A549 (cell line): ENCODE results near the gene SLC7A11. TPM values are rescaled to one million over a fixed set of nuclear protein-coding genes. Genes with fewer than 3 reads are reported as not detected.

Source experiments
- ATAC-seq, 2 experiments: fragments of 200-7000 bp in 1 of 2; fragments of >200 bp in 1 of 2; cut with Nextera tagmentation in 1 of 2; cut with Tn5 transposase in 1 of 2; 3 replicates each; pipeline versions ENCODE4 v1.8.0 to v1.9.1; 2018 to 2020; ENCODE audit warnings: mild to moderate bottlenecking in 1 of 2, moderate library complexity in 1 of 2
- CTCF ChIA-PET: fragments of 300-600 bp; sonication (Branson Sonifier 250); formaldehyde crosslinking; extraction: SDS; loops from one replicate; lab custom pipeline; 2021; ENCODE audit warnings: antibody characterized with exemption, inconsistent platforms; lab: Yijun Ruan, JAX
- POLR2A ChIA-PET: fragments of 350-600 bp; formaldehyde crosslinking; extraction: SDS; loops from one replicate; lab custom pipeline; 2021; ENCODE audit warnings: antibody characterized with exemption, inconsistent platforms; lab: Yijun Ruan, JAX
- DNase-seq, 2 experiments: peaks; one replicate each; pipeline versions ENCODE4 v3.0.0 to v3.0.0-alpha.2; 2011 to 2016; ENCODE audit warnings: low read depth in 1 of 2, low spot score in 1 of 2
- FAIRE-seq: peaks from 2 replicates; lab custom pipeline; 2011; peaks lifted over from hg19 to GRCh38; lab: Jason Lieb, UNC
- H3K27ac ChIP-seq, 2 experiments: fragments of >200 bp; sonication (Bioruptor Twin); formaldehyde crosslinking; 3 replicates each; pipeline ENCODE4 v1.5.1; 2016 to 2017
- H3K4me1 ChIP-seq: fragments of >200 bp; sonication (Bioruptor Twin); formaldehyde crosslinking; 3 replicates; pipeline ENCODE4 v1.6.1; 2016
- H3K4me2 ChIP-seq: fragments of >200 bp; sonication (Bioruptor Twin); formaldehyde crosslinking; 3 replicates; pipeline ENCODE4 v1.6.1; 2016
- H3K4me3 ChIP-seq: fragments of >200 bp; sonication (Bioruptor Twin); formaldehyde crosslinking; 3 replicates; pipeline ENCODE4 v1.5.1; 2016
- H3K9me3 ChIP-seq: fragments of >200 bp; sonication (Bioruptor Twin); formaldehyde crosslinking; 3 replicates; pipeline ENCODE4 v1.6.1; 2016
- ATOH8 ChIP-seq: fragments of 250-450 bp; sonication (Bioruptor Pico); IDR thresholded peaks from 2 replicates; pipeline ENCODE4 v1.5.0; 2020; ENCODE audit warnings: low read depth, mild to moderate bottlenecking, moderate library complexity
- BCL3 ChIP-seq: fragments of >200 bp; sonication (Bioruptor Twin); formaldehyde crosslinking; IDR thresholded peaks from 3 replicates; pipeline ENCODE4 v1.6.1; 2016
- BHLHE40 ChIP-seq: IDR thresholded peaks from 2 replicates; pipeline ENCODE4 v1.6.1; 2012; ENCODE audit warnings: low read depth, low read length, inconsistent platforms
- CBX2 ChIP-seq: fragments of 200-600 bp; sonication (generic); IDR thresholded peaks from 2 replicates; pipeline ENCODE4 v1.6.1; 2016; ENCODE audit warnings: low read depth, mild to moderate bottlenecking, borderline replicate concordance
- ELK1 ChIP-seq: fragments of 150-350 bp; IDR thresholded peaks from 2 replicates; pipeline ENCODE4 v1.6.1; 2014; ENCODE audit warnings: low read depth, mild to moderate bottlenecking, low read length
- EP300 ChIP-seq, 2 experiments: fragments of >200 bp; sonication (Bioruptor Twin); formaldehyde crosslinking; IDR thresholded peaks; 2 replicates in 1 of 2; 3 replicates in 1 of 2; pipeline ENCODE4 v1.6.1; 2016 to 2017
- FOSB ChIP-seq: fragments of 250-450 bp; sonication (Bioruptor Pico); IDR thresholded peaks from 2 replicates; pipeline ENCODE4 v1.5.0; 2020; ENCODE audit warnings: mild to moderate bottlenecking, moderate library complexity
- HMGXB4 ChIP-seq: fragments of 250-450 bp; sonication (Bioruptor Pico); IDR thresholded peaks from 2 replicates; pipeline ENCODE4 v1.5.0; 2021; ENCODE audit warnings: mild to moderate bottlenecking, moderate library complexity, borderline replicate concordance
- HOXA7 ChIP-seq: fragments of 250-450 bp; sonication (Bioruptor Pico); IDR thresholded peaks from 2 replicates; pipeline ENCODE4 v1.5.0; 2020; ENCODE audit warnings: mild to moderate bottlenecking, moderate library complexity
- JUN ChIP-seq, 2 experiments: fragments of >200 bp; sonication (Bioruptor Twin); formaldehyde crosslinking; IDR thresholded peaks; 2 replicates in 1 of 2; 3 replicates in 1 of 2; pipeline ENCODE4 v1.6.1; 2016 to 2017
- KDM5A ChIP-seq: fragments of 200-600 bp; sonication (generic); IDR thresholded peaks from 2 replicates; pipeline ENCODE4 v1.6.1; 2016; ENCODE audit warnings: antibody characterized with exemption, mild to moderate bottlenecking
- POLR2A ChIP-seq: IDR thresholded peaks from 2 replicates; pipeline ENCODE4 v1.6.1; 2012; ENCODE audit warnings: mild to moderate bottlenecking, low read length
- RARB ChIP-seq: fragments of 250-450 bp; sonication (Bioruptor Pico); IDR thresholded peaks from 2 replicates; pipeline ENCODE4 v1.8.0; 2021; ENCODE audit warnings: mild to moderate bottlenecking, moderate library complexity
- RCOR1 ChIP-seq: fragments of 150-350 bp; IDR thresholded peaks from 2 replicates; pipeline ENCODE4 v1.6.1; 2014; ENCODE audit warnings: antibody characterized with exemption, low read length, low read depth
- RNF2 ChIP-seq: fragments of 200-600 bp; sonication (generic); IDR thresholded peaks from 2 replicates; pipeline ENCODE4 v1.6.1; 2016; ENCODE audit warnings: low read depth, mild to moderate bottlenecking, antibody characterized with exemption, moderate library complexity, borderline replicate concordance
- SREBF2 ChIP-seq: fragments of 450-650 bp; IDR thresholded peaks from 2 replicates; pipeline ENCODE4 v1.6.1; 2014; ENCODE audit warnings: mild to moderate bottlenecking, moderate library complexity
- TFCP2L1 ChIP-seq: fragments of 250-450 bp; sonication (Bioruptor Pico); IDR thresholded peaks from 2 replicates; pipeline ENCODE4 v1.5.0; 2021; ENCODE audit warnings: mild to moderate bottlenecking
- TP53 ChIP-seq: fragments of 250-450 bp; sonication (Bioruptor Pico); IDR thresholded peaks from 2 replicates; pipeline ENCODE4 v1.5.0; 2021; ENCODE audit warnings: mild to moderate bottlenecking, moderate library complexity
- USF2 ChIP-seq: fragments of 450-650 bp; IDR thresholded peaks from 2 replicates; pipeline ENCODE4 v1.6.1; 2014; ENCODE audit warnings: antibody characterized with exemption
- ZSCAN20 ChIP-seq: fragments of 250-450 bp; sonication (Bioruptor Pico); IDR thresholded peaks from 2 replicates; pipeline ENCODE4 v1.8.0; 2022; ENCODE audit warnings: mild to moderate bottlenecking, moderate library complexity
- WGBS: methylation state at CpG from one replicate; pipeline ENCODE4 v1.1.6; 2017; ENCODE audit errors: missing lambda C conversion rate; 5-methylcytosine and 5-hydroxymethylcytosine counted together
- polyA plus RNA-seq, 4 experiments: library from polyadenylated mRNA; depleted of rRNA in 3 of 4; stranded (reverse); fragments of >200 nt; fragmentation: RNase III in 1 of 4; extraction: RNeasy Plus Mini Kit Qiagen cat#74134 plus additional on column Dnase treatment in 1 of 4; gene quantifications; 2 replicates in 3 of 4; 3 replicates in 1 of 4; pipeline ENCODE4 v1.2.3, GENCODE V29; 2011 to 2017

SLC7A11 gene
- polyA plus RNA-seq, 2 of the 4 experiments (the other 2 are of a cell fraction): 52.4 to 161 TPM

GRCh38 chr4:138243369-138243768 is 1.2 kb upstream of the SLC7A11 start:
- H3K4me3 ChIP-seq: no peak overlapping the region
- TF ChIP-seq ELK1 (no peak), RCOR1 (no peak), ZSCAN20 (CRISPR knock-in tag) (0 out of 2 replicates have a peak, but pooled peaks have one; percentile 5), POLR2A (no peak)
- no peaks in the 10 kb centered on the region for H3K9me3 ChIP-seq
- DNase-seq (no peak), ATAC-seq (no peak), FAIRE-seq (no peak)
- peak overlapping the region; percentile 80 for H3K4me2 ChIP-seq
- ChIA-PET CTCF (no interaction called here), POLR2A (no interaction called here)
- 19% methylated on average over 3 of the region's 3 CpGs for WGBS
- peaks cover 30% of the 10 kb centered on the region for H3K4me1 ChIP-seq
- peak overlapping the region; percentile 97 to 99 for H3K27ac ChIP-seq

- DNase-seq: no peak
- ChIA-PET POLR2A (interaction anchor here (0.7 to 1.9 kb wide), 9 partner anchors 10 to 313 kb away, joined by 3 to 8 read pairs (median 4); no protein-coding TSS in a partner anchor), CTCF (interaction anchor here (1.8 kb wide), 1 partner anchor 13 kb away, joined by 5 read pairs; no protein-coding TSS in a partner anchor)
- Histone ChIP-seq H3K4me3 (peak overlapping the region; percentile 27; the same call in 1 of the 3 replicates), H3K27ac (peak overlapping the region in 1 of 2 experiments; percentile 99; a peak in 3 of 6 replicates), H3K4me1 (peaks cover 25% of the 10 kb centered on the region), H3K4me2 (peak overlapping the region; percentile 80), H3K9me3 (no peaks in the 10 kb centered on the region)
- WGBS: 2% methylated on average over 1 of the region's 1 CpG
- TF ChIP-seq CBX2: no peak
- 0 out of 2 replicates have a peak, but pooled peaks have one; percentile 39 for TF ChIP-seq HOXA7 (CRISPR knock-in tag)
- ATAC-seq: no peak
- FAIRE-seq: no peak
Measured at GRCh38 chr4:138242834-138243156, 646 bp upstream of the SLC7A11 start.

GRCh38 chr4:138241281-138242075 is 671 bp downstream of the SLC7A11 start:
- ChIA-PET POLR2A (interaction anchor here (0.6 to 1.9 kb wide), 11 partner anchors 9 to 314 kb away, joined by 3 to 8 read pairs (median 4); no protein-coding TSS in a partner anchor), CTCF (interaction anchor here (1.8 kb wide), 1 partner anchor 12 kb away, joined by 5 read pairs; no protein-coding TSS in a partner anchor)
- Histone ChIP-seq H3K4me3 (peak overlapping the region; percentile 84), H3K4me2 (peak overlapping the region; percentile 85), H3K4me1 (peaks cover 30% of the 10 kb centered on the region), H3K9me3 (no peaks in the 10 kb centered on the region), H3K27ac (peak overlapping the region; percentile 98 to 99)
- no peak for TF ChIP-seq RNF2
- no peak for TF ChIP-seq ATOH8 (CRISPR knock-in tag)
- no peak for TF ChIP-seq RCOR1
- peak; percentile 42; the same call in 1 of the 2 replicates for TF ChIP-seq HMGXB4
- no peak for TF ChIP-seq TFCP2L1 (CRISPR knock-in tag)
- TF ChIP-seq RARB (CRISPR knock-in tag): peak; percentile 56; the same call in 1 of the 2 replicates
- TF ChIP-seq SREBF2: no peak
- TF ChIP-seq BCL3: peak; percentile 88; the same call in 2 of the 3 replicates
- TF ChIP-seq TP53 (CRISPR knock-in tag): peak; percentile 87; the same call in 1 of the 2 replicates
- TF ChIP-seq POLR2A: peak; percentile 64
- peak in 1 of 2 experiments; percentile 98; a peak in 1 of 5 replicates for TF ChIP-seq JUN (IDR thresholded peaks at IDR 0.05)
- TF ChIP-seq EP300 (IDR thresholded peaks at IDR 0.05): no peak
- no peak for TF ChIP-seq KDM5A
- TF ChIP-seq FOSB (CRISPR knock-in tag): no peak; the same call in 1 of the 2 replicates
- TF ChIP-seq USF2: no peak
- no peak for TF ChIP-seq BHLHE40
- FAIRE-seq: no peak
- peak; percentile 68 to 78 for ATAC-seq
- 0% methylated on average over 12 of the region's 13 CpGs for WGBS
- DNase-seq: peak in 1 of 2 experiments; percentile 72
